Upper lobe of left lung (tissue), 4 donors: ENCODE results near the gene RETN.

Experiments used
- POLR2A ChIP-seq, 4 donors: fragments of 450-650 bp; IDR thresholded peaks; one replicate each; pipeline ENCODE4 v1.5.1; 2016 to 2017; ENCODE audit warnings: antibody characterized with exemption in 4 of 4, mild to moderate bottlenecking in 2 of 4
- POLR2AphosphoS5 ChIP-seq, 2 donors: sonication (generic); formaldehyde crosslinking; IDR thresholded peaks; one replicate each; pipeline ENCODE4 v1.5.1; 2017; ENCODE audit warnings: antibody characterized with exemption in 2 of 2
- TF ChIP-seq, protein P1 (sequence below), 6 experiments: fragments of 450-650 bp in 4 of 6; fragments of 200-600 bp in 2 of 6; sonication (generic) in 2 of 6; IDR thresholded peaks; one replicate each; pipeline ENCODE4 v1.5.1; 2016 to 2019; ENCODE audit warnings: antibody characterized with exemption in 6 of 6

DNA sequence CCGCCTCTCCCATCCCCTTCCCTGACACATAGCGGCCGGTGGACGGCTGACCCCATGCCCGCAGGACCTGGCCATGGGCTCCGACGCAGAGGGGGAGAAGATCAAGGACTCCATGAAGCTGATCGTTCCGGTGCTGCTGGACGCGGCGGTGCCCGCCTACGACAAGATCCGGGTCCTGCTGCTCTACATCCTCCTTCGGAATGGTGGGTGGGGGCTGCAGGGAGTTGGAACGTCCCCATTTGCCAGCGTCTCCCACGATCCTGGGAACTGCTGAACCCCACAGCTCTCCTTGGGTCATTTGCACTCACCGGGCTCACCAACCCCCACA lies 24.3 kb upstream of the RETN start:
- TF ChIP-seq, protein P1, sequence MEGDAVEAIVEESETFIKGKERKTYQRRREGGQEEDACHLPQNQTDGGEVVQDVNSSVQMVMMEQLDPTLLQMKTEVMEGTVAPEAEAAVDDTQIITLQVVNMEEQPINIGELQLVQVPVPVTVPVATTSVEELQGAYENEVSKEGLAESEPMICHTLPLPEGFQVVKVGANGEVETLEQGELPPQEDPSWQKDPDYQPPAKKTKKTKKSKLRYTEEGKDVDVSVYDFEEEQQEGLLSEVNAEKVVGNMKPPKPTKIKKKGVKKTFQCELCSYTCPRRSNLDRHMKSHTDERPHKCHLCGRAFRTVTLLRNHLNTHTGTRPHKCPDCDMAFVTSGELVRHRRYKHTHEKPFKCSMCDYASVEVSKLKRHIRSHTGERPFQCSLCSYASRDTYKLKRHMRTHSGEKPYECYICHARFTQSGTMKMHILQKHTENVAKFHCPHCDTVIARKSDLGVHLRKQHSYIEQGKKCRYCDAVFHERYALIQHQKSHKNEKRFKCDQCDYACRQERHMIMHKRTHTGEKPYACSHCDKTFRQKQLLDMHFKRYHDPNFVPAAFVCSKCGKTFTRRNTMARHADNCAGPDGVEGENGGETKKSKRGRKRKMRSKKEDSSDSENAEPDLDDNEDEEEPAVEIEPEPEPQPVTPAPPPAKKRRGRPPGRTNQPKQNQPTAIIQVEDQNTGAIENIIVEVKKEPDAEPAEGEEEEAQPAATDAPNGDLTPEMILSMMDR (IDR thresholded peaks at IDR 0.05), result no peak
- no peak for TF ChIP-seq POLR2A (IDR thresholded peaks at IDR 0.05)
- no peak for TF ChIP-seq POLR2AphosphoS5 (IDR thresholded peaks at IDR 0.05)
